ENCODE measurements around the gene SMC2.

Gene SMC2

GRCh38 chr9:104144336-104144735 lies 50.2 kb downstream of the SMC2 start:
- H3K4me3 ChIP-seq (ENCODE audit: low read depth, low read length) = no peak overlapping the region
- H3K9me3 ChIP-seq (ENCODE audit: control insufficient read depth, insufficient read depth, low read depth, low read length) = no peaks in the 10 kb centered on the region
- ChIA-PET CTCF (no interaction called here), POLR2A (no interaction called here)
- peaks cover 0 to 36% of the 10 kb centered on the region in 2 experiments; a peak in 1 of 3 replicates for H3K36me3 ChIP-seq (ENCODE audit: control insufficient read depth in 2 of 2, insufficient read depth in 1 of 2, low read length in 2 of 2)
- H3K27ac ChIP-seq (ENCODE audit: extremely low read depth, low read depth, low read length) = no peak overlapping the region
- no peaks in the 10 kb centered on the region for H3K4me1 ChIP-seq (ENCODE audit: control insufficient read depth, insufficient read depth, low read length)
- TF ChIP-seq BCL6B (tag by site-specific recombination; IDR thresholded peaks at IDR 0.05) (no peak), ELK4 (IDR thresholded peaks at IDR 0.05; ENCODE audit: borderline replicate concordance, low read depth, low read length) (no peak), ZNF747 (tag by site-specific recombination; IDR thresholded peaks at IDR 0.05) (no peak), OVOL3 (tag by site-specific recombination; IDR thresholded peaks at IDR 0.05) (no peak), ZNF16 (tag by site-specific recombination; IDR thresholded peaks at IDR 0.05; ENCODE audit: low read depth) (no peak), ZFP69B (tag by site-specific recombination; IDR thresholded peaks at IDR 0.05) (no peak), ZNF266 (tag by site-specific recombination; IDR thresholded peaks at IDR 0.05; ENCODE audit: low read depth) (no peak), ZNF596 (tag by site-specific recombination; IDR thresholded peaks at IDR 0.05) (no peak), PRDM2 (tag by site-specific recombination; IDR thresholded peaks at IDR 0.05; ENCODE audit: borderline replicate concordance) (no peak), ZNF514 (tag by site-specific recombination; IDR thresholded peaks at IDR 0.05) (no peak), KLF7 (tag by site-specific recombination; IDR thresholded peaks at IDR 0.05; ENCODE audit: borderline replicate concordance) (no peak), ZNF132 (tag by site-specific recombination; IDR thresholded peaks at IDR 0.05; ENCODE audit: borderline replicate concordance) (no peak)

GRCh38 chr9:104173067-104173466 lies 79.0 kb downstream of the SMC2 start:
- Histone ChIP-seq H3K4me3 (ENCODE audit: low read depth, low read length) (no peak overlapping the region), H3K9me3 (ENCODE audit: control insufficient read depth, insufficient read depth, low read depth, low read length) (no peaks in the 10 kb centered on the region), H3K27ac (ENCODE audit: extremely low read depth, low read depth, low read length) (no peak overlapping the region), H3K4me1 (ENCODE audit: control insufficient read depth, insufficient read depth, low read length) (no peaks in the 10 kb centered on the region), H3K36me3 (ENCODE audit: control insufficient read depth in 2 of 2, insufficient read depth in 1 of 2, low read length in 2 of 2) (no peaks in the 10 kb centered on the region)
- ChIA-PET CTCF (interaction anchor here (1.7 kb wide), 1 partner anchor 214 kb away, joined by 9 read pairs; no protein-coding TSS in a partner anchor), POLR2A (no interaction called here)
- TF ChIP-seq PATZ1 (tag by site-specific recombination; IDR thresholded peaks at IDR 0.05) = no peak
- no peak for TF ChIP-seq ZNF707 (tag by site-specific recombination; IDR thresholded peaks at IDR 0.05)
- TF ChIP-seq ZNF692 (tag by site-specific recombination; IDR thresholded peaks at IDR 0.05) = no peak
- TF ChIP-seq ZNF24 (tag by site-specific recombination; IDR thresholded peaks at IDR 0.05) = no peak
- no peak for TF ChIP-seq BCL11A (tag by site-specific recombination; IDR thresholded peaks at IDR 0.05; ENCODE audit: low read depth)
